ENCODE measurements around the gene MIF4GD.
A peak's percentile ranks its signal among the peaks of the same experiment; 100 is the strongest.
"Not testable (repeated sequence)": the region's sequence is repeated elsewhere in the genome, so short reads cannot be mapped to it uniquely, and the experiment has no call there.

The MIF4GD gene

GRCh38 chr17:75257228-75257627 lies 13.8 kb downstream of the MIF4GD start:
- not testable (repeated sequence) for DNase-seq

- not testable (repeated sequence) for DNase-seq
Measured at GRCh38 chr17:75255954-75256698, 14.9 kb downstream of the MIF4GD start.

GRCh38 chr17:75252039-75252816 lies 18.8 kb downstream of the MIF4GD start:
- no peak for DNase-seq

DNA sequence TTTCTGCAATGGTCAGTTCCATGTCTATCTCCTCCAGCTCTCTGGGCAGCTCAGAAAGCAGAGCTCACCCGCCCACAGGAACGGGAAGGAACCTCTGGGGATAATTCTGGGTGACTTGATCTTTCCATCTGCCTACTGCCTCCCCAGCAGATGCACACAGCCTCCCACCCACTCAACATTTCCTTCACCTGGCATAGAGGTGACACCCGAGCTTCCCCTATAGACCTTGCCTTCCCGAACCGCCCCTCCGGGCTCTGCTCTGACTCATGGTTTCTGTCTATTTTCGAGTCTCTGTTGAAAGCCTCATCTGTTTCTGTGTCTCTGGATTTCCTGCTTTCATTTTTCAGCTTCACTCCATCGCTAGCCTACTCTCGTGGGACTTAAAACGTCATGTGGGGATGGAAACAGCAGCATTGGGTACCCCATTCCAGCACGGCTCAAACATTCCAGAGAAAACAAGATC lies 21.0 kb downstream of the MIF4GD start:
- peak; percentile 65 to 67 for DNase-seq

DNA sequence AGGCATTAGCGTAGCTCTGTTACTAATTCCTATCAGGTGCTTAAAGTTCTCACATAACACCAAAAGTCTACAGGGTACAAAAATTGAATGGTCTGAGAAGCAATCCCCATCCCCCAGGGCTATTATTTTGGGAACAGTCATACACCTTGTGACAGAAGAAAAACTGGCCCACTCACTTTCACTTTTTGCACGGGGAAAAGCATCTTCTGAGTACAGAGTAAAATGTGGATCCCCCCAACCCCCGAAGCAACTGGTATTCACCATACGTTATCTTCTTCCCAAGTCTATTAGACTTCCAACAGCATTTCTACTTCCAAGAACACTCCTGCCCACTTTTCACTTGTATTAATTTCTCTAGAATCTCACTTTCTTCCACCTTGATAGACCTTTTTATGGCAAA lies 21.5 kb downstream of the MIF4GD start:
- DNase-seq = no peak

- DNase-seq = no peak
Measured at GRCh38 chr17:75246404-75246803, 24.6 kb downstream of the MIF4GD start.

DNA sequence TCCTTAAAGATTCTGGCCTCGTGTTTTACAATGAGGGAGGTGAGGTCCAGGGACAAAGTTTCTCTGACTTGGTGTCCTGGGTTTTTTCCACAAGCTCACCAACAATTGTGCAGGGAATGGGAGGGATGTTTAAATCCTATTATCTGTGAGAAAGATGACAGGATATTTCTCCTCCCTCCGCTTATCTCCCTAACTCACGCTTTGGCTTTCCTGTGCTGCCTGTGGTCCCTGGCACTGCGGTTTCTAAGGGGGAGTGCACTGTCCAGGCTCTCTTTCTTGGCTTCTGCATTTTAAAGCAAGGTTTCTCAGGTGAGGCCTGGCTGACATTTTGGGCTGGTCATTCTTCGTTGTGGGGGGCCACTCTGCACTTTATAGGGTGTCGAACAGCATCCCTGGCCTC lies 26.0 kb downstream of the MIF4GD start:
- no peak for DNase-seq

- no peak for DNase-seq
Measured at GRCh38 chr17:75244133-75244866, 26.7 kb downstream of the MIF4GD start.

- DNase-seq = no peak
Measured at GRCh38 chr17:75242461-75243042, 28.5 kb downstream of the MIF4GD start.

DNA sequence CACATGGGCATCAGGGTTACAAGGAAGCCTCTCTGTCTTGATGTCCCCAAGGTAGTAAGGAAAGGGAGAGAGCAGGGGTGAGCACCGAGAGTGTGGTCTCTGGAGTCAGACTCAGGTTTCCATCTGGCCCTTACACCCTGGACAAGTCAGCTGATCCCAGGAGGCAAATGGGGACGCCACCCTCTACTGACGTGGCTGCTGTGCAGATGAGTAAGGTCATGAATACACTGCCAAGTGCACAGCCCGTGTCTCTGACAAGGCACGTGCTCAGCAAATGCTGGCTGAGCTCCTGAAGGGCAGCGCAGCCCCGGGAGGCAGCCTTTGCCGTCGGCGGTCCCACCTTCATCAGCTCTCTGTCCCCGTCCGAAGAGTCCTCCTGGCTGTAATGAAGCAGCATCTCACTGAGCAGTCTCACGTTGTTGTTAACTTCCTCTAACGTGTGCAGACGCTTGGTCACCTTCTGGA lies 29.0 kb downstream of the MIF4GD start:
- DNase-seq = no peak

- no peak for DNase-seq
Measured at GRCh38 chr17:75241502-75241901, 29.5 kb downstream of the MIF4GD start.

DNA sequence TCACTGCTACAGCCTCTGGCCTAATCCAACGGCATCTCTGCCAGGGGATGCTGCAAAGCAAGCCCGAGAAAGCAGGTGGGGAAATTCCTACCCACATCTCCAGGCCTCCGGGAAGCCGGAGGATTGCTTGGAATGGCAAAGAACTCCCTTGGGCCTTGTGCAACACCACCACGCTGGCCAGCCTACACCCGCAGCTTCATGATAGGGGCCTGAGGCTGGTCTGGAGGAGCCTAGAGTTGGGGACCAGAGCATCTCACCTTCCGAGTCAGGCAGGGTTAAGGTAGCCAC lies 29.9 kb downstream of the MIF4GD start:
- no peak for DNase-seq

DNA sequence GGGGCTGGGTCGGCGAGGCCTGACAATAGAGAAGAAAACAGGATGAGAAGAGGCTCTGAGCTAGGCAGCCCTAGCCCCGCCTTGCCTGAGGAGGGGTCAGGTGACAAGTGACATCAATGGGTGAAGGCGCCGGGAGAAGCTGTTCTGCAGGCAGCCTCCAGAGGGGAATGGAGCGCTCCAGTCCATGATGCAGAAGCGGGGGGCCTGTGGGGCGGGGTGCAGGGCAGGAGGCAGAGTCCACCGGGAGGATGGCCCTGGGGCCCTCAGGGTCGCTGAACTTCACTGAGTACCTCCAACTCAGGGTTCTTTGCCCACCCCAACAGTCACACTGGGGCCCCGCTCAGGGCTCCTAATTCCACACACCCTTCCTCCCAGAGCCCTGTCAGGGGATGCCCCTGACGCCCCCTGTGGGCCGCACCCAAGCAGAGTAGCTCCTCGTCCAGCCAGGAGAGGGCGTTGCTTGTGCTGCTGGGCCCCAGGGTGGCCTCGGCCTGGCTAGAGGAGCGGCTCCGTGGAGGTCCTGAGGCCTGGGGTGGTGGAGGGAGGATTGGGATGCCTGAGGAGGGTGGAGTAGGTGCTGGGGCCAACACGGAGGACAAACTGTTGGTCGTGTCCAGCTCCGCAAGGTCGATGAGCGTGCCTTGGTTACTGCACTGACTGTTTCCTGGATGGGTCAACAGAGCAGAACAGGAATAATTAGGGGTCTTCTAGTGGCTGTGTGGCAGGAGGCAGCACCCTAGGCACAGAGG lies 30.5 kb downstream of the MIF4GD start:
- no peak for DNase-seq

DNA sequence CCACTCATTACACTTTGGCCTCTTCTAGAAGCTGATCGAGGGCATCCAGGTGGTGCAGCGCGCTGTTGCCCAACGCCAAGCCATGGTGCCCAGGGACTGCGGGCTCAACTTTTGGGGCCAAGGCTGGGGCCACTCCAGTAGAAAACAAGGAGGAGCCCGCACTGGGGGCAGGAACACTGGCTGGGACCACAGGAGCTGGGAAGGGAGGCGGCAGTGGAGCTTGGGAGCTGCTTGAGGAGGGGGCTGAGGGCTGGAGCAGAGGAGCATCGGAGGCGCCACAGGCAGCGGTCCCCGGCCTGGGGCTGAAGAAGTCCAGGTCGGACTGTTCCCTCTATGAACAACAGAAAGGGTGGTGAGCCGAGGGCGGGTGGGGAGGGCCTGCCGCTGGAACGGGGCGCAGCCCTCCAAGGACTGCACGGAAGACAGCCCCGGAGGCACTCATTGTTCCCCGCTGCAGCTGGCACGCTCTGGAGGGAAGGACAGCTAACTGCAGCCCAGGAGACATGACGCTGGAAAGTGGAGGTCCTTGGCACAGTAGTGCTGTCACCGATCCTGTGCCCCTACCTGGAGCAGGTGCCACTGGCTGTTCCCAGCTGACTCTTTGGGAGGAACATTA lies 31.1 kb downstream of the MIF4GD start:
- DNase-seq = no peak

GRCh38 chr17:75239214-75239613 lies 31.8 kb downstream of the MIF4GD start:
- DNase-seq = no peak

GRCh38 chr17:75238684-75239191 lies 32.3 kb downstream of the MIF4GD start:
- DNase-seq = peak; percentile 55 to 57

DNA sequence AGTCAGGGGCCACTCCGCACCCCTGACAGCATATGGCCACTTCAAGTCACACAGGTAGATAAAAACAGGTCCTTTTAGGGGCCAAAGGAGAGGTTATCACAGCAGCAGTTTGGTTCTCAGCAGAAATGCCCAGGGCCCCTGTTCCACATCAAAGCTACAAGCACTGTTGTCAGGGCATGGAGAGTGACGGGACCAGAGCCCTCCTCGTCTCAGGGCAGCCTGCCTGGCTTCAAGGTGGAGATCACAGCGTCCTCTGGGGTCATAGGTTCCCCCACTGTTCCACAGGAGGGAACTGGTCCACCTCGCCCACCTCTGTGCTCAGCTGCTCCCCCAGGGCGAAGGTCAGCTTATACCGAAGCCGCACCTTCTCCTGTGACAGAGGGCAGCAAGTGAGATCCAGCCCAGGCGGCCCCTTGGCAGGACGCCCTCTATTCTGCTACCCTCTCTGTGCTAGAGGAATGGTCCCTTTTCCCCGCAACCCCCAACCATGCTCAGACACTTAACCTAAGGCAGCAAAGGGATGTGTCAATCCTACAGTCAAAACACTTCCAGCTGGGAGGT lies 32.9 kb downstream of the MIF4GD start:
- no peak for DNase-seq

DNA sequence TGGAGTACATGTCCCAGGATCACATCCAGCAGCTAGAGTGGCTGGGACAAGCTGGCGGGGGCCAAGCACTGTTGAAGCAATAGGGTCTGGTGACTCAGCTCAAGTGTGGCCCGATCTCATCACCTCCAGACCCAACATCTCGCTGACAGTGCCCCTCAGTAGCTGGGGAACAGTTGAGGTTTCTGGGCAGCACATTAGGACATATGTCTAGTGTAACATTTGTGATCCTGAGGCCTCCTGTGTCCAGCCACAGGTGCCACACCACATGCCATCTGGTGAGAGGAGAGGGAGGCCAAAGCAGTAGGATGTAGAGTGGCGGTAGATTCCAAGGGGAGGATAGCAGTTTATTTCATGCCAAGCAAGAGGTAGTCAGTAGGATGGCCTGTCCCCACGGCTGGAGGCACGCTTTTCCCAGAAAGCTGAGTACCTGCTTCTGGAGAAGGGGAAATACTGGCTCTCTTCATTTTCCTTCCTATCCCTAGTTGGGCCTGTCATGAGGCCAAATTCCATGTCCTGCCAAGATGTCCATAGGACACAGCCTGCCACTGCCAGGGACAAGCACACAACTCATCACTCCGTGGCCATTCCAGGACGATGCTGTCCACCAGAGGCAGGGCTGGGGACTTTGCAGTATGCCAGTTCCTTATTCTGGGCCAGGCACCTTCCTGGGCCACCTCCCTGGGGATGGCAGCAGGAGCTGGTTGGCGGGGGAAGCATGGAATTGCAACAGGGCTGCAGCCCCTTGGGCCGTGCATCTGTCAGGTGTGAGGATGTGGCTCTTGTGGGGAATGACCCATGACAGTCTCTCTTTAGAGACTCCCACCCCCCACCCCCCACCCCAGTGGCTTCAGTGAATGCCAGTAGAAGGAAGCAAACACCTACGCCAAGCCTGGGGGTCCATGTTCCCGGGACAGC lies 33.7 kb downstream of the MIF4GD start:
- no peak for DNase-seq

- no peak for DNase-seq
Measured at GRCh38 chr17:75232786-75233185, 38.2 kb downstream of the MIF4GD start.

DNA sequence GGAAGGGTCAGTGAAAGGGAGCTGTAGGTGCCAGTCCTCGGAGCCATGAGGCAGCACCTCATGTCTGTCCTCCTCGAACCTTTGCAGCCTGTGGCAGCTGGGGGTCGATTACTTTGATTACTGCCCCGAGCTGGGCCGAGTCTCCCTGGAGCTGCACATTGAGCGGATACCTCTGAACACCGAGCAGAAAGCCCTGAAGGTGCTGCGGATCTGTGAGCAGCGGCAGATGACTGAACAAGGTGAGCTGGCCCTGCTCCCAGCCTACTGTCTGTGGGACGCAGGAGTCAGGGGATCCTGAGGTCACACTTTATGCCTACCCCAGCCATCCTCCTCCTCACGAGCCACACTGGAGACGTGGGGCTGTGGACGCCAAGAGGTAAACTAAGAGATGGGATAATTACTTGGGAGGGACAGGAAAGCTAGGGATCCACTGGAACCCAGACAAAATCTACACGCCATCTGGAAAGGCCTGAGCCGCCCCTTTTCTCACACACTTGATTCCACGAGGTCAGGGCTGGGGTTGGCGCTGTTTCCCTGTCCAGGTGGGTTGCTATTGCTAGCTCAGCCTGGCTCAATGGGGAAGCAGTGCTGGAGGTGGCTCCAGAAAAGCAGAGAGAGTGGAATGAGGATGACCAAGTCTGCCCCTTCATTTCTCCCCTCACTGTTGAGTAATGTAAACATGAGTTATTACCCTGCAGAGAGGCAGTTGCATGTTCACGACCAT lies 39.1 kb downstream of the MIF4GD start:
- DNase-seq = no peak

All from stimulated activated CD4-positive, alpha-beta T cell treated with anti-CD3 and anti-CD28 coated beads, Interleukin-2, amount 100 ng/mL, for 48 hours (primary cell).